NCI-H1105 treated with DMSO at 0.1 percent for 48 hours (cell line): ENCODE measurements around the gene DYNLT3.

ENCODE experiments used
- DNase-seq: peaks from one replicate; lab custom pipeline; 2025; lab: John Stamatoyannopoulos, UW

The DYNLT3 gene

GRCh38 chrX:37846934-37847732 lies at the start of gene DYNLT3:
DYNLT3 (minus strand) TSS chrX:37847571; CDS start chrX:37847510, 61 bp downstream.
- peak; percentile 93 for DNase-seq

DNA sequence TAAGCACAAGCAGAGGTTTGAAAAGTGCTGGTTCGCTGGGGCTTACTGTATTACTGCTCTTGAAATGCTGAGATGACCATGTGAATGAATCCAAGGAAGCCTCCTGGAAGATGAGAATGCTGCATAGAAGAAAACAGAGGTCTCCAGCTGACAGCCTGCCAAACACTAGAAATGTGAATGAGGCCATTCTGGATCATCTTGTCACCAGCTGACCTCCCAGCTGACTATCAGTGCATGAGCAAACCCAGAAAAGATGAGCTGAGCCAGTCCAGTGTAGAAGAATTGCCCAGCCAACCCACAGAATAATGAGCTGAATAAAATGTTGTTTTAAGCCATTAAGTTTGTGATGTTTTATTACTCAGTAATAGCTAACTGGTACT lies 49.1 kb upstream of the DYNLT3 start:
- no peak for DNase-seq

- no peak for DNase-seq
These were observed 48.6 kb upstream of the DYNLT3 start for GRCh38 chrX:37895795-37896510.

GRCh38 chrX:37894725-37895124 lies 47.4 kb upstream of the DYNLT3 start:
- DNase-seq: no peak

DNA sequence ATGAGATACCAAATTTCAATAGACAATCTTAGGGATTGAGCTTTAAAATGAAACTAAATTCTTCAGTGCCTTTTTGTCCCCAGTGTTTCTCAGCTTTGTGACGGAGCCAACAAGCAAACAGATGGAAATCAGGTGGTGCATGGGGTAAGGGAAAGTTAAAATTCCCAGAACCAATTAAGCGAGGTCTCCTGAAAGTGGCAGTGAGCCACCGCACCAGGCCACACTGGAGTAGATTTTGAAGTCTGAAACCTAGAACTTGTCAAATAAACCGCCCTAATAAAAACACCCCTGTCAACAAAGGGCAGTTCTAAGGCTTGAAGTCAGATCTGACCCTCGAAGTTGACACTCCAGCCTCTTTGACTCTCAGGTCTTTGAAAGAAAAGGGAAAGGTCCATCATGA lies 40.6 kb upstream of the DYNLT3 start:
- no peak for DNase-seq

DNA sequence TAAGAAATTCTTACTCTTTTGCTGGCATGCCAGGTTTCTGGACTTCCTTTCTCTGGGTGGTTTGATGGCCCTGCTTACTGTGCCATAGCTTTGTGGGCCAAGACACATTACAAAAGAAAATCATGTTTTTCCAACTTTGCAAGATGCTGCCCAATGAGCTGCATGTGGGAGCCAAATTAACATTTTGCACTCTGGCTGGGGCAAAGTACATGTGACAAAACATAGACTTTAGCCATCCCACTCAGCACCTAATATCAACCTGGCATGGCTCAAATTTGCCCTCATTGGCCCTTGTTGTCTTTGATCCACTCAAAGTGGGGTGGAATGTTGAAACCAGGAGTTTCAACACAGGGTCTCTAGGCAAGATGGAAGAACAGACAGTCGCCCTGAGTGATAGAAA lies 40.0 kb upstream of the DYNLT3 start:
- no peak for DNase-seq

DNA sequence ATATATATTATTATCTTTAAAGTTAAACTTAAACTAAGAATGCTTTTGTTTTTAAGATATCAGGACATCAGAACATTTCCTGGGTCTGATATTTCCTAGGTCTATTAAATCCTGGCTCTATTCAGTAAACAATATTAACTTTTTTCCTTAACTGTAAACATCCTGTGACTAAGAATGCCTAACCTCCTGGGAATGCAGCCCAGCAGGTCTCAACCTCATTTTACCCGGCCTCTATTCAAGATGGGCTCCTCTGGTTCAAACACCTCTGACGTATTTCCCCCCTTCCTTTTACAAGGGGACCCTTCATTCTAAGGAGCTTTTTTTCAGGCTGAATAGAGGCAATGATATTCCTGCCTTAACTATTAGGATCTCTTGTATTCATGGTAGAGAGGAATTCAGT lies 35.8 kb upstream of the DYNLT3 start:
- DNase-seq: no peak

DNA sequence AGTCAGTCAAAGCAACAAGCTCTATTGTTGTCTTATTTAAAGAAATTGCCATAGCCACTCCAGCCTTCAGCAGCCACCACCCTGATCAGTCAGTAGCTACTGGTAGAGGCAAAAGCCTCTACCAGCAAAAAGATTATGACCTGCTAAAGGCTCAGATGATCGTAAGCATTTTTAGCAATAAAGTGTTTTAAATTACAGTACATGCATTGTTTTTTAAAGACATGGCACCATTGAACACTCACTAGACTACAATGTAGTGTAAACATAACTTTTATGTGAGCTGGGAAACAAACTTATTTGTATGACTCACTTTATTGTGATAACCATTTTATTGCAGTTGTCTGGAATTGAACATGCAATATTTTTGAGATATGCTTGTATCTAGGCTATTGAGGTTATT lies 32.3 kb upstream of the DYNLT3 start:
- DNase-seq: no peak

DNA sequence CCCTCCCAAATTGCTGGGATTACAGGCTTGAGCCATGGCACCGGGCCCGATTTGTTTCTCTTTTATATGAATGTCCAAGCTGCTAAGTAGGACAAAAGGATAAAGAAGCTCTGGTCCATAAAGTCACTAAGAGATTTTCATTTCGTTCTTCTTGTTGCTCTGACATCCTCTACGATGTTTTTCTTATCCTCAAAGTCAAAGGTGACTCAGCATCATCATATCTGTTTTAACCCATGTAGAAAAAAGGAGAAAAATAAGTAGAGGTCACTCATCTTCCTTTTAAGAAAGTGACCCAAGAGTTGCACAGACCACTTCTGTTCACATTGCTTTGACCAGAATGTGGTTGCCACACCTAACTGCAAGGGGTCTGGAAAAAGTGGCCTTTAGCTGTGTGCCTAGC lies 29.3 kb upstream of the DYNLT3 start:
- no peak for DNase-seq

- no peak for DNase-seq
These were observed 28.3 kb upstream of the DYNLT3 start for GRCh38 chrX:37875675-37876074.

GRCh38 chrX:37873220-37873619 lies 25.8 kb upstream of the DYNLT3 start:
- no peak for DNase-seq

GRCh38 chrX:37872303-37872655 lies 24.9 kb upstream of the DYNLT3 start:
- DNase-seq: no peak

DNA sequence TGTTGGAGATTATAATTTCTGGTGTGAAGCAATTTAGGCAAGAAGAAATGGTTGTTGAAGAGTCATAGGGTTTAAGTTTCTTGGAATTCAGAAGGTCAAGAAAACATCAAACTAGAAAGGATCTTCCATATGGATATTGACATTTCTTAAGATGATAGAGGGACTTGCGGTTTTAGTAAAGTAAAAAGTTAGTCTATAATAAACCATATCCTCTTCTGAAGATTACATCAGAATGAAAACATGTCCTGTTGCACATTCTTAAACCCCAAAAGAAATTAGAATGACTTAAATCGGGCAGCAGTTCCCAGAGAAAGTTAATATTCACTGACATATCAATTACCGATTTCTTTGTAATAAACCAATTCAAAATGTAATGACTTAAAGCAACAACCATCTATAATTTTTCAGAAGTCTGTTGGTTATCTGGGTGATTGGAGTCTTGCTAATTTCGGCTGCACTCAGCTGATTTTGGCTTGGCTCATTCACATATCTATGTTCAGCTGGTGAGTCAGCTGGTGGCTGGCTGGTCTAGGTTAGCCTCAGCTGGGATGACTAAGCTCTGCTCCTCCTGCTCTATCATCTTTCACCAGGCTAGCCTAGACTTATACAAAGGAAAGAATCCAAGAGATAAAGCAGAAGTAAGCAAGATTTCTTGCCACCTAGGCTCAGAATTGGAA lies 24.4 kb upstream of the DYNLT3 start:
- DNase-seq: no peak

DNA sequence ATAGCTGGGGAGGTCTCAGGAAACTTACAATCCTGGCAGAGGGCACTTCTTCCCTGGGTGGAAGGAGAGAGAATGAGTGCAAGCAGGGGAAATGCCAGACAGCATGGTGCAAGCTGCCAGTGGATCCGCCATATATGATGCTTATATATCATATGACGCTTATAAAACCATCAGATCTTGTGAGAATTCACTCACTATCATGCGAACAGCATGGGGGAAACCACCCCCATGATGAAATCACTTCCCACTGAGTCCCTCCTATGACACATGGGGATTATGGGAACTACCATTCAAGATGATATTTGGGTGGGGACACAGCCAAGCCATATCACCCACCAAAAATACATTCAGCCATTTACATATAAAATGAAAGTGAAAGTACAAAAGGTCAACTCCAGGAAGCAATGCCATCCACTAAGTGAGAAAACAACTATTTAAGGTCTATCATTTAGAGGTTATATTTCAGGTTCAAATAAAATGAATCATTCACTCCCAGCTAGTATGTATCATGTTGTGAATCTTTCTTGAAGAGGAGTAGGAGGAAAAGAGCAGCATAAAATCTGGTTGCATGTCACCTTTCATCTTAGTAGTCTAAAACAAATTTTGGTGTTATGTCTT lies 20.3 kb upstream of the DYNLT3 start:
- no peak for DNase-seq

GRCh38 chrX:37863728-37864127 lies 16.4 kb upstream of the DYNLT3 start:
- no peak for DNase-seq

GRCh38 chrX:37862851-37863250 lies 15.5 kb upstream of the DYNLT3 start:
- DNase-seq: no peak

DNA sequence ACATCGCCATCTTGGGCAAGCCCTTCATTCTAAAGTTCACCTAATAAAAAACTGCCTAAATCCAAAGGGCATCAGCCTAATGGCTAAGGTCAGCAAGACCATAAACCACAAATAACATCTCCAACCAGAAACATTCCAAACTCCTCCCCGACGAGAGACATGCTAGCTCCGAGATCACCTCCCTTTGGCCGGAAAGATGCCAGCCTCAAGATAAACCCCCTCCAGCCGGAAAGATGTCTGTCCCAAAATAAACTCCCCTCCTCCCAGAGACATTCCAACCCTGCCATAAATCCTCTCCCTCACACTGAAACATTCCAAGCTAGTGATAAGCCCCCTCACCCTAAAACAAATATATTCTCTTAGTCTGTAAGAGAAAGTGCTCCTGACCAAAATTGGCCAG lies 13.3 kb upstream of the DYNLT3 start:
- DNase-seq: no peak

- no peak for DNase-seq
These were observed 7.4 kb upstream of the DYNLT3 start for GRCh38 chrX:37854748-37855147.

- DNase-seq: no peak
These were observed 6.8 kb upstream of the DYNLT3 start for GRCh38 chrX:37854148-37854547.

GRCh38 chrX:37847733-37848197 lies 394 bp upstream of the DYNLT3 start:
- no peak for DNase-seq

GRCh38 chrX:37846558-37846933 lies 825 bp downstream of the DYNLT3 start:
- DNase-seq: peak; percentile 14

DNA sequence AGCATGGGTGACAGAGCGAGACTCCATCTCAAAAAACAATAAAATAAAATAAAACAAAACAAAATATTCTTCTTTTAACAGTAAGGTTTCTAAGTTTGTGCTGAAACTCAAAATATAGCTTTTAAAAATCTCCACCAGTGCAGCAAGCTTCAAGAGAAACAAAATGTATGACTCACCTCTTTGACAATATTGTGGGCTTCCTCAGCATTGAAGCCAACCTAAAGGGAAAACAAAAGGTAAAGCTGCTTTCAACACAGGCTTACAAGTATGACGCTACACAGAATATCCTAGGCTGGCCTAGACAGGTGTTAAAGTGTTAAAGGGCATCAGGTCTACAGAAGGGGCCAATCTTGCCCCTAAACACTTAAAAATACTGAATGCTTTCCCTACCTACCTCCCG lies 1.2 kb downstream of the DYNLT3 start:
- no peak for DNase-seq

DNA sequence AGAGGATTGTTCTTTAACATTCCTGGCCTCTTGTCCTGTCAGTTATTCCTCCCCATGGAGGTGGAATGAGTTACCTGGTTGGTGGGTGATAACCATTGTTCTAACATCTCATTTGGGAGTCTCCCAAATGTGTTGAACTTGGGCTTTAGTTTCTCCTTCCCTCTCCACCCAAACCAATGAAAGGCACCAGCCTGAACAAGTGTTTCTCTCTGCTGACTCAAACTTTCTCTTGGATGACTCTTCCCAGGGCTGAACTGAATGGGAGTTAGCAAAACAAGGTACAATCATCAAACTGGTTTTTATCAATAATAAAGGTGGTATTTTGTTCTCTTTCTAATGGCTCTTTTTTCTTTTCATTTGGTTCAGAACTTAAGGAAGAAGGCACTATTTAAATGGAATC lies 2.7 kb downstream of the DYNLT3 start:
- DNase-seq: no peak
